ENCODE data around the gene DAZAP1.
A peak's percentile ranks its signal among the peaks of the same experiment; 100 is the strongest.

DAZAP1 gene

GRCh38 chr19:1370579-1371361 is 36.6 kb upstream of the DAZAP1 start:
- Mint-ChIP-seq H3K4me3 (no peak overlapping the region), H3K36me3 (peaks cover 33% of the 10 kb centered on the region), H3K4me1 (no peaks in the 10 kb centered on the region), H3K27ac (no peak overlapping the region), H3K9me3 (no peaks in the 10 kb centered on the region), H3K27me3 (no peaks in the 10 kb centered on the region)
- no peak for ATAC-seq

- Mint-ChIP-seq H3K27me3 (no peaks in the 10 kb centered on the region), H3K4me3 (no peak overlapping the region), H3K36me3 (peaks cover 35% of the 10 kb centered on the region), H3K9me3 (no peaks in the 10 kb centered on the region), H3K27ac (no peak overlapping the region), H3K4me1 (no peaks in the 10 kb centered on the region)
- no peak for ATAC-seq
Measured at GRCh38 chr19:1373042-1373533, 34.3 kb upstream of the DAZAP1 start.

- H3K27ac Mint-ChIP-seq = no peak overlapping the region
- no peaks in the 10 kb centered on the region for H3K4me1 Mint-ChIP-seq
- no peak for ATAC-seq
- H3K27me3 Mint-ChIP-seq = no peaks in the 10 kb centered on the region
- H3K9me3 Mint-ChIP-seq = no peaks in the 10 kb centered on the region
- H3K4me3 Mint-ChIP-seq = no peak overlapping the region
- peaks cover 35% of the 10 kb centered on the region for H3K36me3 Mint-ChIP-seq
Measured at GRCh38 chr19:1373534-1374249, 33.7 kb upstream of the DAZAP1 start.

- Mint-ChIP-seq H3K27ac (no peak overlapping the region), H3K36me3 (peaks cover 35% of the 10 kb centered on the region), H3K4me3 (no peak overlapping the region), H3K27me3 (no peaks in the 10 kb centered on the region), H3K4me1 (no peaks in the 10 kb centered on the region), H3K9me3 (no peaks in the 10 kb centered on the region)
- ATAC-seq = no peak
Measured at GRCh38 chr19:1374250-1374577, 33.2 kb upstream of the DAZAP1 start.

GRCh38 chr19:1376415-1376805 is 31.0 kb upstream of the DAZAP1 start:
- ATAC-seq = no peak
- no peak overlapping the region for H3K4me3 Mint-ChIP-seq
- H3K4me1 Mint-ChIP-seq = peaks cover 5% of the 10 kb centered on the region
- H3K36me3 Mint-ChIP-seq = peaks cover 23% of the 10 kb centered on the region
- no peaks in the 10 kb centered on the region for H3K27me3 Mint-ChIP-seq
- no peaks in the 10 kb centered on the region for H3K9me3 Mint-ChIP-seq
- H3K27ac Mint-ChIP-seq = no peak overlapping the region

GRCh38 chr19:1377176-1377964 is 30.0 kb upstream of the DAZAP1 start:
- H3K27ac Mint-ChIP-seq = no peak overlapping the region
- H3K9me3 Mint-ChIP-seq = no peaks in the 10 kb centered on the region
- H3K4me3 Mint-ChIP-seq = no peak overlapping the region
- H3K36me3 Mint-ChIP-seq = peaks cover 23% of the 10 kb centered on the region
- ATAC-seq = no peak
- H3K4me1 Mint-ChIP-seq = peaks cover 5% of the 10 kb centered on the region
- H3K27me3 Mint-ChIP-seq = no peaks in the 10 kb centered on the region

- no peak for ATAC-seq
- H3K4me3 Mint-ChIP-seq = no peak overlapping the region
- no peaks in the 10 kb centered on the region for H3K9me3 Mint-ChIP-seq
- H3K36me3 Mint-ChIP-seq = peaks cover 23% of the 10 kb centered on the region
- H3K27ac Mint-ChIP-seq = no peak overlapping the region
- no peaks in the 10 kb centered on the region for H3K27me3 Mint-ChIP-seq
- H3K4me1 Mint-ChIP-seq = peaks cover 11% of the 10 kb centered on the region
Measured at GRCh38 chr19:1377965-1378785, 29.2 kb upstream of the DAZAP1 start.

GRCh38 chr19:1379126-1379905 is 28.1 kb upstream of the DAZAP1 start:
- H3K36me3 Mint-ChIP-seq = peaks cover 12% of the 10 kb centered on the region
- H3K9me3 Mint-ChIP-seq = no peaks in the 10 kb centered on the region
- H3K4me1 Mint-ChIP-seq = peaks cover 19% of the 10 kb centered on the region
- no peak overlapping the region for H3K4me3 Mint-ChIP-seq
- no peak overlapping the region for H3K27ac Mint-ChIP-seq
- ATAC-seq = no peak
- H3K27me3 Mint-ChIP-seq = no peaks in the 10 kb centered on the region

- Mint-ChIP-seq H3K27me3 (no peaks in the 10 kb centered on the region), H3K4me1 (peaks cover 27% of the 10 kb centered on the region), H3K9me3 (no peaks in the 10 kb centered on the region), H3K36me3 (peaks cover 9% of the 10 kb centered on the region), H3K27ac (no peak overlapping the region), H3K4me3 (no peak overlapping the region)
- ATAC-seq = no peak
Measured at GRCh38 chr19:1379961-1380489, 27.4 kb upstream of the DAZAP1 start.

GRCh38 chr19:1382250-1382649 is 25.1 kb upstream of the DAZAP1 start:
- H3K36me3 Mint-ChIP-seq = peaks cover 5% of the 10 kb centered on the region
- ATAC-seq = no peak

GRCh38 chr19:1383017-1383311 is 24.4 kb upstream of the DAZAP1 start:
- peak overlapping the region; percentile 96 for H3K27ac Mint-ChIP-seq
- peak overlapping the region; percentile 86 for H3K4me3 Mint-ChIP-seq
- no peak for ATAC-seq
- peaks cover 7% of the 10 kb centered on the region for H3K36me3 Mint-ChIP-seq
- H3K27me3 Mint-ChIP-seq = no peaks in the 10 kb centered on the region
- peaks cover 46% of the 10 kb centered on the region for H3K4me1 Mint-ChIP-seq
- no peaks in the 10 kb centered on the region for H3K9me3 Mint-ChIP-seq

More at GRCh38 chr19:1382250-1382649, 25.1 kb upstream of the DAZAP1 start:
- Mint-ChIP-seq H3K9me3 (no peaks in the 10 kb centered on the region), H3K4me3 (no peak overlapping the region), H3K27ac (no peak overlapping the region), H3K27me3 (no peaks in the 10 kb centered on the region), H3K4me1 (peaks cover 44% of the 10 kb centered on the region)

GRCh38 chr19:1383312-1384084 is 23.9 kb upstream of the DAZAP1 start, which contains the start of gene NDUFS7:
TSS of gene NDUFS7 (plus strand) at chr19:1383907. CDS start at chr19:1383927, 20 bp downstream.
- peaks cover 46% of the 10 kb centered on the region for H3K4me1 Mint-ChIP-seq
- no peaks in the 10 kb centered on the region for H3K27me3 Mint-ChIP-seq
- H3K36me3 Mint-ChIP-seq = peaks cover 9% of the 10 kb centered on the region
- H3K4me3 Mint-ChIP-seq = peak within 1 kb of the TSS; percentile 86
- H3K27ac Mint-ChIP-seq = peak within 1 kb of the TSS; percentile 96
- peak; percentile 91 for ATAC-seq
- no peaks in the 10 kb centered on the region for H3K9me3 Mint-ChIP-seq

GRCh38 chr19:1384085-1384462 is 23.3 kb upstream of the DAZAP1 start:
- peaks cover 46% of the 10 kb centered on the region for H3K4me1 Mint-ChIP-seq
- H3K4me3 Mint-ChIP-seq = peak overlapping the region; percentile 86
- no peaks in the 10 kb centered on the region for H3K9me3 Mint-ChIP-seq
- H3K27me3 Mint-ChIP-seq = no peaks in the 10 kb centered on the region
- H3K27ac Mint-ChIP-seq = peak overlapping the region; percentile 96
- peaks cover 14% of the 10 kb centered on the region for H3K36me3 Mint-ChIP-seq
- peak; percentile 3 for ATAC-seq

Data from stimulated activated memory B cell treated with anti-CD40 and anti-IgM and Interleukin-4, amounts not matched to agents 10 μg/mL and 1 μg/mL and 100 μg/mL, for 72 hours (primary cell).